A673 (cell line): ENCODE measurements around the gene OR52K1. TPM values are rescaled to one million over a fixed set of nuclear protein-coding genes. Genes with fewer than 3 reads are reported as not detected.

Source experiments
- Bru-seq: library from RNA; stranded (reverse); fragments of 400-500 nt; gene quantifications from one replicate; lab custom pipeline; 2021; lab: Mats Ljungman, UMichigan
- BruChase-seq, 2 experiments: library from RNA; stranded (reverse); fragments of 400-500 nt; gene quantifications; one replicate each; lab custom pipeline; 2021; lab: Mats Ljungman, UMichigan
- BruUV-seq: library from RNA; stranded (reverse); fragments of 400-500 nt; replicated peaks from 2 replicates; lab custom pipeline; 2021; lab: Mats Ljungman, UMichigan
- CTCF ChIA-PET: fragments of 300-600 bp; sonication (Branson Sonifier 250); formaldehyde crosslinking; loops from one replicate; lab custom pipeline; 2022; ENCODE audit warnings: antibody characterized with exemption; lab: Charles Lee
- POLR2A ChIA-PET: fragments of 300-600 bp; sonication (Branson Sonifier 250); formaldehyde crosslinking; loops from one replicate; lab custom pipeline; 2022; ENCODE audit warnings: antibody characterized with exemption; ENCODE audit not compliant: low non-redundant PET; lab: Charles Lee
- DNase-seq: peaks from one replicate; pipeline ENCODE4 v3.0.0-alpha.2; 2015; ENCODE audit warnings: low spot score
- H3K27ac ChIP-seq: fragments of 200-600 bp; sonication (generic); 2 replicates; pipeline ENCODE4 v1.5.1; 2016; ENCODE audit warnings: mixed run types, low read depth, mild to moderate bottlenecking, mixed read lengths, antibody characterized with exemption, low read length; ENCODE audit not compliant: poor library complexity, severe bottlenecking
- H3K27me3 ChIP-seq: fragments of 200-600 bp; sonication (generic); replicated peaks from 2 replicates; pipeline ENCODE4 v1.6.1; 2017; ENCODE audit warnings: mixed run types, low read depth, mild to moderate bottlenecking, mixed read lengths, antibody characterized with exemption, low read length; ENCODE audit not compliant: insufficient read depth, poor library complexity
- H3K36me3 ChIP-seq: fragments of 200-600 bp; sonication (generic); 2 replicates; pipeline ENCODE4 v1.6.1; 2016; ENCODE audit warnings: mixed run types, mild to moderate bottlenecking, mixed read lengths, antibody characterized with exemption, low read length; ENCODE audit not compliant: insufficient read depth, poor library complexity, severe bottlenecking
- H3K4me1 ChIP-seq: fragments of 200-600 bp; sonication (generic); 2 replicates; pipeline ENCODE4 v1.6.1; 2017; ENCODE audit warnings: mixed run types, mild to moderate bottlenecking, mixed read lengths, antibody characterized with exemption, low read length; ENCODE audit not compliant: insufficient read depth, poor library complexity, severe bottlenecking
- H3K4me3 ChIP-seq: fragments of 200-600 bp; sonication (generic); 2 replicates; pipeline ENCODE4 v1.5.1; 2016; ENCODE audit warnings: low read depth, mixed run types, mild to moderate bottlenecking, mixed read lengths, low read length; ENCODE audit not compliant: poor library complexity, severe bottlenecking
- H3K9me3 ChIP-seq: fragments of 200-600 bp; sonication (generic); 2 replicates; pipeline ENCODE4 v1.6.1; 2016; ENCODE audit warnings: mixed run types, low read depth, mild to moderate bottlenecking, mixed read lengths, antibody characterized with exemption, low read length; ENCODE audit not compliant: poor library complexity, severe bottlenecking
- EZH2 ChIP-seq: fragments of 200-600 bp; sonication (generic); IDR thresholded peaks from 2 replicates; pipeline ENCODE4 v1.6.1; 2017; ENCODE audit warnings: borderline replicate concordance, low read depth, mild to moderate bottlenecking, mixed read lengths, antibody characterized with exemption, low read length; ENCODE audit not compliant: poor library complexity, severe bottlenecking
- intact Hi-C: fragments of 100-400 bp; cut with micrococcal nuclease; formaldehyde crosslinking; loops from one replicate; pipeline ENCODE4 v1.10.0; 2022; ENCODE audit not compliant: unreplicated experiment
- long read RNA-seq: library from polyadenylated mRNA; stranded (forward); transcript quantifications from one replicate; pipeline ENCODE4 v2.0.0, GENCODE V29; 2022
- total RNA-seq: library from RNA; stranded (reverse); gene quantifications from 2 replicates; pipeline ENCODE4 v1.2.3, GENCODE V29; 2021
- TF ChIP-seq, protein P1 (sequence below): fragments of 300-800, 200-600 bp; sonication (generic); conservative IDR thresholded peaks from 2 replicates; pipeline ENCODE4 v1.5.1; 2017; ENCODE audit warnings: low read depth, mild to moderate bottlenecking, antibody characterized with exemption, low read length, moderate library complexity, mixed read lengths

OR52K1 gene
- total RNA-seq (not detected in 2 replicates), Bru-seq, nascent RNA (not detected), BruChase-seq, experiment 1, labeled RNA remaining after a 2-hour chase (not detected), BruChase-seq, experiment 2, labeled RNA remaining after a 6-hour chase (not detected)
- long read RNA-seq = 0 reads

DNA sequence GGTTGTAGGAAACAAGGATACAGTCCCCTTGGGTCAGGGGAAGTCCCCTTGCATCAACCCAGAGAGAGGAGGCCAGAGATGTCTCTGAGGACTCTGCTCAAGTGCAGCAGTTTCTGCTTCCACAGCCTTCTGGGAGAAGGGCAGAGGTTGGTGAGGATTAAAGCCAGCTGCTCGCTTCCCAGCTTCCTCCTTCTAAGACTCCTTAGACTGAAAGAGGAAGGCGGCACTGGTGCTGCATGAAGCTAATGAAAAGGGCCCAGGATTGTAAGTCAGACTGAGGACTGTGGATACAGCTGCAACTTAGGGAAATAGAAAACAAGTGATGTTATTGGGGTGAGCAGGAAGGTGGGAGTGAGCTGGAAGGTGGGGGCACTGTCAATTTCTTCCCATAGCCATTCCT, at the start of gene OR52K1:
Gene OR52K1, plus strand, starts transcription at position 202 of the 400 bp plus-strand sequence. CDS start 6,255 bp downstream, outside the sequence.
- no peak for TF ChIP-seq EZH2
- TF ChIP-seq, protein P1, sequence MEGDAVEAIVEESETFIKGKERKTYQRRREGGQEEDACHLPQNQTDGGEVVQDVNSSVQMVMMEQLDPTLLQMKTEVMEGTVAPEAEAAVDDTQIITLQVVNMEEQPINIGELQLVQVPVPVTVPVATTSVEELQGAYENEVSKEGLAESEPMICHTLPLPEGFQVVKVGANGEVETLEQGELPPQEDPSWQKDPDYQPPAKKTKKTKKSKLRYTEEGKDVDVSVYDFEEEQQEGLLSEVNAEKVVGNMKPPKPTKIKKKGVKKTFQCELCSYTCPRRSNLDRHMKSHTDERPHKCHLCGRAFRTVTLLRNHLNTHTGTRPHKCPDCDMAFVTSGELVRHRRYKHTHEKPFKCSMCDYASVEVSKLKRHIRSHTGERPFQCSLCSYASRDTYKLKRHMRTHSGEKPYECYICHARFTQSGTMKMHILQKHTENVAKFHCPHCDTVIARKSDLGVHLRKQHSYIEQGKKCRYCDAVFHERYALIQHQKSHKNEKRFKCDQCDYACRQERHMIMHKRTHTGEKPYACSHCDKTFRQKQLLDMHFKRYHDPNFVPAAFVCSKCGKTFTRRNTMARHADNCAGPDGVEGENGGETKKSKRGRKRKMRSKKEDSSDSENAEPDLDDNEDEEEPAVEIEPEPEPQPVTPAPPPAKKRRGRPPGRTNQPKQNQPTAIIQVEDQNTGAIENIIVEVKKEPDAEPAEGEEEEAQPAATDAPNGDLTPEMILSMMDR = no peak
- H3K4me3 ChIP-seq = no peak within 1 kb of the TSS
- CTCF ChIA-PET = no interaction called here
- no peaks in the 10 kb centered on the region for H3K36me3 ChIP-seq
- DNase-seq = no peak
- POLR2A ChIA-PET = no interaction called here
- intact Hi-C loops = no loop called here
- H3K27ac ChIP-seq = no peak within 1 kb of the TSS
- no peaks in the 10 kb centered on the region for H3K9me3 ChIP-seq
- no TSS peak for BruUV-seq
- no peaks in the 10 kb centered on the region for H3K4me1 ChIP-seq
- H3K27me3 ChIP-seq = peaks cover 9% of the 10 kb centered on the region

DNA sequence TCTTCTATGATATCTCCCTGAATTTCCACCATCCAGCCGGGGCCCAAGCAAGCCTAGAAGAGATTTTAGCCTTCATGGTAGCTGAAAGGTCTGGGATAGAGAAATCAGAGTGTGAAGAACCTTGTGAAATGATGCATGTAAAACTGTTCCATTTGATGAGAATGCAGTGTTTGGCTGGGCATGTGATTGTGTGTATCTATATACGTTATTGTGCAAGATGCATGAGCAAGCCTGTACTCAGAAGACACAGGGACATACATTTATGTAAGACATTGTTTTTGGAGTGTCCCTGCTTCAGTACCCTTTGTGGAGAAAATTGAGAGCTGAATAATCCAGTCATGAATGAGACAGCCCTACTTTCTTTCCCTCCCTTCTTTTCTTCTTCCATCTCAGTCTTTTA, 48.6 kb upstream of the OR52K1 start:
- intact Hi-C loops = no loop called here
- no peaks in the 10 kb centered on the region for H3K4me1 ChIP-seq
- no peaks in the 10 kb centered on the region for H3K9me3 ChIP-seq
- no peak for TF ChIP-seq EZH2
- TF ChIP-seq, protein P1 = no peak
- no TSS peak for BruUV-seq
- no peaks in the 10 kb centered on the region for H3K27me3 ChIP-seq
- no peak overlapping the region for H3K27ac ChIP-seq
- no peaks in the 10 kb centered on the region for H3K36me3 ChIP-seq
- DNase-seq = no peak
- ChIA-PET POLR2A (no interaction called here), CTCF (no interaction called here)
- no peak overlapping the region for H3K4me3 ChIP-seq

DNA sequence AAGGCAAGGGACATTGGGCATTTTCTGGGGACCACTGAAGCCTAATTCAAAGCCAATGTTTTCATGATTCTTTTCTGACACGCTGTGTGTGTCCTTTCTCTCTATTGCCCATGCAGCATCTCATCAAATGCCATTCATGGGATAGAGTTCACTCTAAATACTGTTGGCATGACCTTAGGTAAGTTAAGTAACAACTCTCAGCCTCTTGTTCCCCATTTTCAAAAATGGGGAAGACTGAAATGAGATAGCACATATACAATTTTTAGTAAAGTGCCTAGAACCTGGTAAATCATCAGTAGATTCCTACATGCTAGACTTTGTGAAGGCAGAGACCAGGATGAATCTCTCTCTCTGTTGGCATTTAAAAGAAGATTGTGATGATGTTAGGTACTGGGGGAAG, 46.0 kb upstream of the OR52K1 start:
- no peak for DNase-seq
- no peaks in the 10 kb centered on the region for H3K36me3 ChIP-seq
- no TSS peak for BruUV-seq
- ChIA-PET POLR2A (no interaction called here), CTCF (no interaction called here)
- no peak for TF ChIP-seq EZH2
- TF ChIP-seq, protein P1 = no peak
- no peaks in the 10 kb centered on the region for H3K4me1 ChIP-seq
- no peaks in the 10 kb centered on the region for H3K27me3 ChIP-seq
- no peak overlapping the region for H3K4me3 ChIP-seq
- intact Hi-C loops = no loop called here
- H3K9me3 ChIP-seq = no peaks in the 10 kb centered on the region
- no peak overlapping the region for H3K27ac ChIP-seq
